NCI-H345 treated with DMSO at 0.1 percent for 48 hours (cell line): ENCODE results near the gene TNPO2.
"Not testable (repeated sequence)": the region's sequence is repeated elsewhere in the genome, so short reads cannot be mapped to it uniquely, and the experiment has no call there.

ENCODE experiments used
- DNase-seq: peaks from one replicate; lab custom pipeline; 2025; ENCODE audit not compliant: unreplicated experiment; lab: John Stamatoyannopoulos, UW

TNPO2 gene

GRCh38 chr19:12678039-12678438 is 45.7 kb downstream of the TNPO2 start:
- not testable (repeated sequence) for DNase-seq

- DNase-seq, result no peak
Observed at GRCh38 chr19:12676928-12677327, 46.8 kb downstream of the TNPO2 start.

DNA sequence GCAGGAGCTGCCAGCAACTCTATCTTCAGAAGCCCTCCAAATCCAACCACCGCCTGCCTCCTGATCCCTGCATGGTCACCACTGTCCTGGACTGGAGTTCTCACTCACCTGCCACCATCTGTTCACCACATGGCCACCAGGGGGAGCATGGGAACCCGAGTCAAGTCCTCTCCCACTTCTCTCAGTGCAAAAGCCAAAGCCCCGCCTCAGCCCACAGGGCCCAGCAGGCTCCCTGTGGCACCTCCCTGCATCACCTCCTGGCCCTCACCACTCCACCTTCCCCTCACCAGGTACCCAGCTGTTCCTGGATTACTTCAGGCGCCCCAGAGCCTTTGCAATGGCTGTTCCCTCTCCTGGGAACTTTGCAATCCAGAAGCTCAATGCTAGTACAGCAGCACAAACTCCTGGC is 47.3 kb downstream of the TNPO2 start:
- DNase-seq, result no peak

DNA sequence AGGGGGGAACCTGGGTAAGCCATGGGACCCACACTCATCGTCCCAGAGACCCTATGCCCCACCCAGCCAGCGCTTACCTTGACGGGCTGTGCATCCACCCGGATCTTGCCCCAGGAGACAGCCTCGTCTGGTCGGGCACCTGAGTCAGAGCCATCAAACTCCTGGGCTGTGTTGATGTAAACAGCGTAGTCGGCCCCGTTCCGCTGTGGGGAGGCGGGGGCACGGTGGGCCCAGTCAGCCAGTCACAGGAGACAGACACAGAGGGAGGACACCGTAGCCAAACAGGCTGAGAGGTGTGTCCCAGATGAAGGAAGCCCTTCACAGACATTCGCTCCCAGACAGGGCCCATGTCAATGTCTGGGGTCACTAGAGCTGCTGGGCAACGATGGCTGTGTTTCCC is 47.8 kb downstream of the TNPO2 start:
- DNase-seq, result no peak

GRCh38 chr19:12675399-12675798 is 48.3 kb downstream of the TNPO2 start:
- no peak for DNase-seq

- DNase-seq, result no peak
Observed at GRCh38 chr19:12672744-12673143, 51.0 kb downstream of the TNPO2 start.

DNA sequence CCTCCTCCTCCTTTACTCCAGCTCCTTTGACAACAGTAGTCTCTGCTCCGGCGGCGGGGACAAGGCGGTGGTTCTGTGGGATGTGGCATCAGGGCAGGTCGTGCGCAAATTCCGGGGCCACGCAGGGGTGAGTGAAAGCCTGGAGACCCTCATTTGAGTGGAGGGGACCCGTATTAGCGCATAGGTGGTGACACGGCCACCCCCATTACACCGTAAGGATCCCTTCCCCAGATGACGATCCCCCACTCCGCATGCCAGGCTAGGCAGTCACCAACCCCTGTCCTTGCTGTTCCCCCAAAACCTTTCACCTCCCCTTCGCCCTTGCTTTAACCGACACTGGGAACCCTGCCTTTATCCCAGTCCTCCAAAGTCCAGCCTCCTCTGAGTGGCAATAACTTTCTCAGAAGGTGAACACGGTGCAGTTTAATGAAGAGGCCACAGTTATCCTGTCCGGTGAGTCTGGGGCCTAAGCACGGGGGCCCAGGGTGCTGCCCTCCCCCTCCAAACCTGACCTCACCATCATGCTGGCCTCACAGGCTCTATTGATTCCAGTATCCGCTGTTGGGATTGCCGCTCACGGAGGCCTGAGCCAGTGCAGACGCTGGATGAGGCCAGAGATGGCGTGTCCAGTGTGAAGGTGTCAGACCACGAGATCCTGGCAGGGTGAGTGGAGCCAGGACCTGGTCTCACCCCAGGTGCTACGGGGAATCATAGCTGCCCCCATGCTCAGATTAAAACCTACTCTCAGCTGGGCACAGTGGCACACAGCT is 53.4 kb downstream of the TNPO2 start:
- DNase-seq, result no peak

DNA sequence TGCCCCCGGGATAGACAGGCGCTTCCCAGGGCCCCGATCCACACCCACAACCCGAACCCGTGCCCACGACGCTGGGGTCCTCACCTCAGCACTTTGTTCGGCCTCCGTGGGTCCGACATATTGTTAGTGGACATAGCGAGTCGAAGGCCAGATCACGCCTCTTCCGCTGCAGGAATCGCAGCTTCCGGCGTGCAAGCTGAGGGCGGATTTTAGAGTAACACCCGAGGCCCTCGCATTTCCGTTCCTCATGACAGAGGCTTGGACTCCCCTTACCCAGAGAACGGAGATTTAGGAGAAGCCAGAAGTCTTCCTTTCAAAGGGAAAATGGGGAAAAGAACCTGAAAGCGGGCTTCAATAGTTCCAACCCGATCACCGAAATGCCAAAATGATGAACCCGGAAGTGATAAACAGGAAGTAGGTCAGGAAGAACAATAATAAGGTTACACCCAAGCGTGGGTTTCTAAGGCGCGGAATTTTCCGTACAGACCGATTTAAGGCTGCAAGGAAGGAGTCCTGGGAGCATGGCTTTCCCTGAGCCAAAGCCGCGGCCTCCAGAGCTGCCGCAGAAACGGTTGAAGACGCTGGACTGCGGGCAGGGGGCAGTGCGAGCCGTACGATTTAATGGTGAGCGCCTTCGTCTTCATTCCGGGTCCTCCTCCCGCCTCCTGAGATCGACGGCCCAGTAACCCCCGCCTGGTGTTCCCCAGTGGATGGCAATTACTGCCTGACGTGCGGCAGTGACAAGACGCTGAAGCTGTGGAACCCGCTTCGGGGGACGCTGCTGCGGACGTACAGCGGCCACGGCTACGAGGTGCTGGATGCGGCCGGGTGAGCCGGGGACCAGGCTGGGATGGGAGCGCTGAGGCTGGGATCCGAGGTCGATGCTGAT is 54.2 kb downstream of the TNPO2 start:
- DNase-seq, result no peak

DNA sequence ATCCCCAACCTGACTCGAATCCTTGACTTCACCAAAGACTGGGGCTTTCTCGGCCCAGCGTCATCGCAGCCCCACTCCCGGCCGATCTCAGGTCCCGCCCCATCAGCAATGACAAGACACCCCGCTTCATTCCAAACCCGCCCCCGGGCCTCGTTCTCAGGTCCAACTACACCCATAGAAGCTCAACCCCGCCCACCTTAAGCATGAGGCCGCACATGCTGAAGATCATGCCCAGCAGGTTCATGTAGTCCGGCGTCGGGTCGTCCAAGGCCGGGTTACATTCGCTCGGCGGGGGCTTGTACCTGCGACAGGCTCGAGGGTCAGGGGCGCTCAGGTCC is 54.8 kb downstream of the TNPO2 start:
- no peak for DNase-seq

DNA sequence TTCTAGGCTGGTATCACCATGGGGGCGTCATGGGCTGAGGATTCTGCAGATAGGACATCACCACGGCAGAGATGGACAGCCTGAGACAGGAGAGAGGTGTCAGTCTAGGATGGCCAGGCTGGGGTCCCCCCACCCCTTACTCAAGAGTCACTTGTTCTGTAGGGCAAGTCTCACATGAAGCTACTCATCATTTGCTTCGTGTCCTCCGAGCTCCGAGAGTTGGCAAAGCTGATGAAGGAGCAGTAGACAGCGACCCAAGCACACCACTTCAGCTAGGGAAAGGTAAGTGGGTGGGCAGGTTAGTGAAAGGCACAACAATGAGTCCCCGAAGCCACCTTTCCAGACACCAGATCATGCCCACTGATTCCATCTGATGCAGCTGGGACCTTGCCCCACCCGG is 55.4 kb downstream of the TNPO2 start:
- DNase-seq, result no peak

- DNase-seq, result no peak
Observed at GRCh38 chr19:12667731-12668302, 55.9 kb downstream of the TNPO2 start.

DNA sequence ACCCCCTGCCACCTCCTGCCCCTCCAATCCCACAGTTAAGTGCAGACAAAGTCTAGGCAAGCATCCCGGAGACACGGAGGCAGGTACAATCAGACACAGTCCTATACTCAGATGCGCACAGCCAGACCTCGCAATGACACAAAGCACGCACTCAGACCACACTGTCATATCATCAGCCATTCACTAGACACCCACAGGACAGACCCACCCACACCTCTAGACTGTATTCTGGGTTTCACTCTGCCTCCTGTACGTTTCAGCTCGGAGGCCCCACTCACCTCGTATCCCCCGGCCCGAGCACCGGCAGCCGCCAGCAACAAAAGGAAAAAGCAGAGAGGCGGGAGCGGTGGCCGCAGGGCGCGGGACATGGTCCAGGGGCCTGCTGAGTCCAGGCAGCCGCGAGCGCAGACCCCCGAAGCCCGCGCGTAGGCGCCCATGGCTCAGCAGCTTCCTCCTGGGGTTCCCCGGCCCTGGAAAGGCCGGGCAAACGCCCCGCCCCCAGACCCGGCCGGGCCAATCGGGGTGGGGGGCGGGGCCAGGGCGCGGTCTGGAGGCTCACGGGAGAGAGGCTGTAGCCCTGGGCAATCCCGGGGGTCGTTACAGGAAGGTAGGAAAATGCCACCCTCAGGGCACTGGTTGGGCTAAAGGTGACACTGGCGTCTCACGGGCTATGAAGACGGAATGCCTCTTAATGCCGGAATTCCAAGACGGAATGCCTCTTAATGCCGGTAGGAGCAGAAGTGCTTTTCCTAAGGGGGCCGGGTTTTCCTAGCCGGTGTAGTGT is 57.3 kb downstream of the TNPO2 start, which contains the start of the genes MAN2B1 and WDR83:
MAN2B1 (minus strand) TSS at position 478 of the 784 bp plus-strand sequence; CDS start at position 437, 41 bp downstream.
WDR83 (plus strand) TSS at position 543 of the 784 bp plus-strand sequence. CDS start 2,984 bp downstream, outside the sequence.
- no peak for DNase-seq

DNA sequence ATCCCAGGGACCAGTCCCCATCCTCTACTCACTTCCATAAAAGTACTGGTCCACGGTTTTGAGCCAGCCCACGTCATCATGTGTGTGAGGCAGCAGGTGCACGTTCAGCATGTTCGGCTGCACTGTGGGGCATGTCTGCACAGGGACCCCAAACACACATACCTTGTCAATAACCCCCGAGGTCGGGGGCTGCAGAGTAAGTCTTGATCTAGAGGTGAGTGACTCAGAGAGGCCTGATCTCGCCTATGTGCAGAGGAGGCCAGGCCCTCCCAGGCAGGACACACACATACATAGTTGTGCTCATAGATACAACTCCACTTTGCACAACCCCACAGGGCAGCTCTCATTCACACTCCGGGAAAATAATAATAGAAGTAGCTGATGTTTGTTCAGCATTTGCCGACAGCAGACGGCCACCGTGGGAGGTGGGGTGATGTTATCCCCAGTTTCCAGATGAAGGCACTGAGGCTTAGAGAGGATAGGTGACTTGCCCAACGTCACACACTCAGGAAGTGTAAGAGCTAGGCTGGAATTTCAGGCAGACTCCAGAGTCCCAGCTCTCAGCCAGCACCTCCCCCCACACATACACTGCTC is 58.0 kb downstream of the TNPO2 start:
- no peak for DNase-seq

DNA sequence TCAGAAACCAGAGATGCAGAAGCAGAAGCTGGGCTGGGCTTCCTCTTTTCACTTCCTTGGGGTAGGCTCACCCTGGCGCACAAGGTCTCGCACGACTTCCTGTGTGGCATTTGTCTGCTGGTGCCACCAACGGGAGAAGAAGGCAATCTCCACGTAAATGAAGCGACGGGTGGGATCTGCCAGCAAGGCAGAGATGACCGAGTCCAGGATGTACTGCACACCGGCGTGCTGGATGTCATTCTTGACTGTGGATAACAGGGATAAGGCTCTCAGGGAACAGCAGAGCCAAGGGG is 58.5 kb downstream of the TNPO2 start:
- no peak for DNase-seq

GRCh38 chr19:12664406-12665280 is 59.1 kb downstream of the TNPO2 start:
- DNase-seq, result no peak

DNA sequence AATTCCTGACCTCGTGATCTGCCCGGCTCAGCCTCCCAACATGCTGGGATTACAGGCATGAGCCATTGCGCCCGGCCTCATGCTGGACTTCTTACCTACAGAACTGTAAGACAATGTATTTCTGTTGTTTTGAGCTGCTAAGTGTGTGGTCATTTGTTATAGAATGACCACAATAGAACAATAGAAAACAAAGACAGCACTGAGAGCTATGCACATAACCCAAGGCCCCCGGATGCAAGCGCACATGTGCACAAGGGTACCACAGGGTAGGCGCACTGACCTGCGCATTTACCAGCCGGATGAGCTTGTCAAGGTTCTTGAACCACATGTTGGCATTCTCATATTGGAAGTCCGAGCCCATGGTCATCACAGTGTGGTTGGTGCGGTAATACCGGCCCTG is 62.8 kb downstream of the TNPO2 start:
- no peak for DNase-seq

GRCh38 chr19:12657966-12658365 is 65.8 kb downstream of the TNPO2 start:
- DNase-seq, result no peak

DNA sequence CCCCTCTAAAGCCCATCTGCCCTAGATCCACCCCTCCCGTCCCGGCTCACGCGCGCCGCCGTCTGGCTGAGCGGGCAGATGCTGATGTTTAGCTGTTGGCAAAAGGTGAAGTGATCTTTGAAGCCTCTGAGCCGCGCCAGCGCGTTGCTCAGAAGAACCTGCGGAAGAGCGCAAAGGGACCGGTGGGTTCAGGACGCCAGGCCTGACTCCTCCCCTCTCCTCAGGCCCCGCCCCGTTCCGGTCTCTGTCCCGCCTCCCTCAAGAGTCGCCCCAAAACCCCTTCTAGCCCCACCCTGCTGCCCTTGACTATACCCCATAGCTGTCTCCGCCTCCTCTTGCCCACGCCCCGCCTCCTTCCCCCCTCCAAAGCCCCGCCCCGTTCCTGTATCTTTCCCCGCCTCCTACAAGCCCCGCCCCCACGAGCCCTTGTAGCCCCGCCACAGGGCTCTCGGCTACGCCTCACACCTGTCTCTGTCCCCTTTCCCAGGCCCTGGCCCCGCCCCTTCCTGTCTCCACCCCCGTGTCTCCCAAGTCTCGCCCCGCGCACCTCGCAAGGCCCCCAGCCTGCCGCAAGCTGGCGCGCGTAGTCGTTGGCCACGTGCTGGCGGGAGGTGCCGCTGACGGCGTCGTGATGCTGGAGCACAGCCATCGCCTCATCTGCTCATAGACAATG is 66.7 kb downstream of the TNPO2 start:
- no peak for DNase-seq

- DNase-seq, result no peak
Observed at GRCh38 chr19:12655546-12655945, 68.2 kb downstream of the TNPO2 start.
